ENCODE results near the gene PITPNM2. TPM values are rescaled to one million over a fixed set of nuclear protein-coding genes. Genes with fewer than 3 reads are reported as not detected.

The PITPNM2 gene
- total RNA-seq, 2 experiments from 2014 or later: 37.3 to 38.3 TPM

DNA sequence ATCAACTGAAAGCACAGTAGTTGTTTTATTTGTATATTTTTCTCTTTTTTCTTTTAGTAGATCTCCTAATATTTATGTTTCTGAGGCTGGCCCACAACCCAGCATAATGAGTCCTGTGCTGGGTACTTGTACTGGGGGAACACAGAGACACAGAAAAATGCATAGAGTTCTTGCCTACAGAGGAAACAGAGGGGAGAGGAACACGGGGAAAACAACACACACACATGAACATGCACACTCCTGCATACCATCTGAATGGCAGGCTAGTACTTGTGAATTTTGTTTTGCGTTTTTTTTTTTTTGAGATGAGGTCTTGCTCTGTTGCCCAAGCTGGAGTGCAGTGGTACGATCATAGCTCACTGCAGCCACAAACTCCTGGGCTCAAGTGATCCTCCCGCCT lies 21.3 kb downstream of the PITPNM2 start:
- ChIA-PET CTCF (interaction anchor here (1.6 kb wide), 1 partner anchor 54 kb away, joined by 3 read pairs; no protein-coding TSS in a partner anchor), POLR2A (interaction anchor here (0.6 kb wide), 1 partner anchor 9 kb away, joined by 3 read pairs; no protein-coding TSS in a partner anchor)
- no peak for DNase-seq
- H3K27me3 ChIP-seq (ENCODE audit: control insufficient read depth in 1 of 2, insufficient read depth in 2 of 2, low read length in 2 of 2): no peaks in the 10 kb centered on the region
- H3K9me3 ChIP-seq (ENCODE audit: control insufficient read depth in 1 of 2, insufficient read depth in 1 of 2, low read length in 2 of 2): no peaks in the 10 kb centered on the region
- Mint-ChIP-seq H3K4me3 (no peak overlapping the region), H3K36me3 (ENCODE audit: low read depth) (no peaks in the 10 kb centered on the region), H3K27ac (peak overlapping the region; percentile 91), H3K4me1 (ENCODE audit: low read depth) (peaks cover 46% of the 10 kb centered on the region), H3K27me3 (no peaks in the 10 kb centered on the region), H3K9me3 (no peaks in the 10 kb centered on the region)
- intact Hi-C loops (cut with DNase I, micrococcal nuclease): no loop called here
- H3K36me3 ChIP-seq (ENCODE audit: insufficient read depth, low read length): no peaks in the 10 kb centered on the region
- no peak for ATAC-seq (ENCODE audit: poor library complexity)
- no peak overlapping the region for H3K4me3 ChIP-seq (ENCODE audit: low read length)
- no peak overlapping the region for H3K27ac ChIP-seq (ENCODE audit: low read depth in 1 of 2, low read length in 2 of 2)
- TF ChIP-seq, protein P1, sequence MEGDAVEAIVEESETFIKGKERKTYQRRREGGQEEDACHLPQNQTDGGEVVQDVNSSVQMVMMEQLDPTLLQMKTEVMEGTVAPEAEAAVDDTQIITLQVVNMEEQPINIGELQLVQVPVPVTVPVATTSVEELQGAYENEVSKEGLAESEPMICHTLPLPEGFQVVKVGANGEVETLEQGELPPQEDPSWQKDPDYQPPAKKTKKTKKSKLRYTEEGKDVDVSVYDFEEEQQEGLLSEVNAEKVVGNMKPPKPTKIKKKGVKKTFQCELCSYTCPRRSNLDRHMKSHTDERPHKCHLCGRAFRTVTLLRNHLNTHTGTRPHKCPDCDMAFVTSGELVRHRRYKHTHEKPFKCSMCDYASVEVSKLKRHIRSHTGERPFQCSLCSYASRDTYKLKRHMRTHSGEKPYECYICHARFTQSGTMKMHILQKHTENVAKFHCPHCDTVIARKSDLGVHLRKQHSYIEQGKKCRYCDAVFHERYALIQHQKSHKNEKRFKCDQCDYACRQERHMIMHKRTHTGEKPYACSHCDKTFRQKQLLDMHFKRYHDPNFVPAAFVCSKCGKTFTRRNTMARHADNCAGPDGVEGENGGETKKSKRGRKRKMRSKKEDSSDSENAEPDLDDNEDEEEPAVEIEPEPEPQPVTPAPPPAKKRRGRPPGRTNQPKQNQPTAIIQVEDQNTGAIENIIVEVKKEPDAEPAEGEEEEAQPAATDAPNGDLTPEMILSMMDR (IDR thresholded peaks at IDR 0.05): no peak
- H3K4me1 ChIP-seq (ENCODE audit: insufficient read depth, low read length): peaks cover 20% of the 10 kb centered on the region

DNA sequence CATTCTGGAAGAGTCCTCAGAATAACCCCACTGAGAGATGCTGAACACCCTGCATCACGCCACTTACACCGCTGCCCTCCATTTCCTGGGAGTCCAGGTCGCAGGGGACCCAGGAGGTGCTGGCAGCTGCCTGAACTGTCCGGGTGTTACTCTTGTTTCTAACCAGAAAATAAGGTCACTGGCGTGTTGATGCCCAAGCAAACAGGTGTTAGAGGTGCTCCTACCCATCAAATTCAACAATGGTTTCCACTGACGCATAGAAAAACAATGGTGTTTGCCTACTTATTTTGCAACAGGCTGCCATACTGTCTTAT lies 23.8 kb downstream of the PITPNM2 start:
- Histone ChIP-seq H3K4me3 (ENCODE audit: low read length) (no peak overlapping the region), H3K27me3 (ENCODE audit: control insufficient read depth in 1 of 2, insufficient read depth in 2 of 2, low read length in 2 of 2) (no peaks in the 10 kb centered on the region), H3K27ac (ENCODE audit: low read depth in 1 of 2, low read length in 2 of 2) (no peak overlapping the region), H3K4me1 (ENCODE audit: insufficient read depth, low read length) (peaks cover 33% of the 10 kb centered on the region), H3K9me3 (ENCODE audit: control insufficient read depth in 1 of 2, insufficient read depth in 1 of 2, low read length in 2 of 2) (no peaks in the 10 kb centered on the region), H3K36me3 (ENCODE audit: insufficient read depth, low read length) (no peaks in the 10 kb centered on the region)
- CTCF ChIA-PET: no interaction called here
- TF ChIP-seq, protein P1 (IDR thresholded peaks at IDR 0.05): no peak
- Mint-ChIP-seq H3K27ac (no peak overlapping the region), H3K27me3 (no peaks in the 10 kb centered on the region), H3K4me3 (no peak overlapping the region), H3K36me3 (ENCODE audit: low read depth) (no peaks in the 10 kb centered on the region), H3K9me3 (no peaks in the 10 kb centered on the region), H3K4me1 (ENCODE audit: low read depth) (peaks cover 39% of the 10 kb centered on the region)
- POLR2A ChIA-PET: no interaction called here
- intact Hi-C loops (cut with DNase I, micrococcal nuclease): no loop called here
- DNase-seq: no peak
- no peak for ATAC-seq (ENCODE audit: poor library complexity)

DNA sequence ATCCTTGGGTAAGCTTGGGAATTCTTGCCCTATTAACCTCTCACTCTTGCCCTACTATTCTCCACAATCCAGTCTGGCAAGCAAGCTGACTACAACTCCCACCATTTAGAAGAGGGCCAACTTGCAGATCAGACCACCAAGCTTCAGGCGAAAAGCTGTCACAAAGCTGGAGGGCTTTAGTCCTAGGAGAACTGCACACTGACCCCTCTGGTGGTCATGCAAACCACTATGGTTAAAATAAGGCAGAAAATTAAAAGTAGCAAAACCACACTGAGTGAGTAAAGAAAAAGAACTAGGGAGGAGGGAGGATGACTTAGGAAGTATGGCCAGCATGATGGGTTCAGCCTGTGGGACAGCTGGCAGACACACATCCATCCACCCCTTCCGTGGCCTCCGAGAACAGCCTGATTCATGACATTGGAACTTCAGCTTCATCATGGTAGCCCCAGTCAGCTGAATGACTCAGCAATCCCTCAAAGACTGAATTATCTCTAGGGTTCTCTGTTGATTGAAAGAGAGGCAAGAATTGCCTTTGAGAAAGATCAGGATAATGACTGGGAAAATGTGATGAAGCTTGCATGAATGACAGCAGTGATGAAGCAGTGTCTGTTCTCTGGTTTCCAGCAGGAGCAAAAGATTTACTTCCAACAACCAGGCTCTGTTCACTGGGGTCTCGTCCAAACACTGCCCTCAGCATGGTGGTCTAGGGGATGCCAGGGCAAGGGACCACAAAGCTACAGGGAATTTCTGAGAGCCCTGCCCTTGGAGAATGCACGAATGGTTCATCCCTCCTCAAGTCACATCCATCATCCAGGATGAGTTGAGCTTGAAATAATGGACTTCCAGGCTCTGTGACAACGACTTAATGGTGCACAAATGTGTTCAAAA lies 24.4 kb downstream of the PITPNM2 start:
- CTCF ChIA-PET: interaction anchor here (0.9 kb wide), 1 partner anchor 11 kb away, joined by 4 read pairs; no protein-coding TSS in a partner anchor

More for the DNA sequence above, 24.4 kb downstream of the PITPNM2 start:
- DNase-seq (no peak), ATAC-seq (ENCODE audit: poor library complexity) (no peak)
- Histone ChIP-seq H3K4me3 (ENCODE audit: low read length) (no peak overlapping the region), H3K27ac (ENCODE audit: low read depth in 1 of 2, low read length in 2 of 2) (no peak overlapping the region), H3K27me3 (ENCODE audit: control insufficient read depth in 1 of 2, insufficient read depth in 2 of 2, low read length in 2 of 2) (no peaks in the 10 kb centered on the region), H3K9me3 (ENCODE audit: control insufficient read depth in 1 of 2, insufficient read depth in 1 of 2, low read length in 2 of 2) (no peaks in the 10 kb centered on the region), H3K4me1 (ENCODE audit: insufficient read depth, low read length) (peaks cover 33% of the 10 kb centered on the region), H3K36me3 (ENCODE audit: insufficient read depth, low read length) (no peaks in the 10 kb centered on the region)
- no peaks in the 10 kb centered on the region for H3K36me3 Mint-ChIP-seq (ENCODE audit: low read depth)
- no peak overlapping the region for H3K27ac Mint-ChIP-seq
- intact Hi-C loops (cut with DNase I, micrococcal nuclease): no loop called here
- no peaks in the 10 kb centered on the region for H3K27me3 Mint-ChIP-seq
- no peaks in the 10 kb centered on the region for H3K9me3 Mint-ChIP-seq
- POLR2A ChIA-PET: no interaction called here
- peaks cover 39% of the 10 kb centered on the region for H3K4me1 Mint-ChIP-seq (ENCODE audit: low read depth)
- TF ChIP-seq, protein P1 (IDR thresholded peaks at IDR 0.05): no peak
- H3K4me3 Mint-ChIP-seq: no peak overlapping the region
